SW 1271 (cell line): ENCODE results near the gene TRAPPC10.
"Not testable (repeated sequence)": the region's sequence is repeated elsewhere in the genome, so short reads cannot be mapped to it uniquely, and the experiment has no call there.

Experiments
- DNase-seq, 2 experiments: peaks; one replicate each; lab custom pipeline; 2025; lab: John Stamatoyannopoulos, UW

TRAPPC10 gene

DNA sequence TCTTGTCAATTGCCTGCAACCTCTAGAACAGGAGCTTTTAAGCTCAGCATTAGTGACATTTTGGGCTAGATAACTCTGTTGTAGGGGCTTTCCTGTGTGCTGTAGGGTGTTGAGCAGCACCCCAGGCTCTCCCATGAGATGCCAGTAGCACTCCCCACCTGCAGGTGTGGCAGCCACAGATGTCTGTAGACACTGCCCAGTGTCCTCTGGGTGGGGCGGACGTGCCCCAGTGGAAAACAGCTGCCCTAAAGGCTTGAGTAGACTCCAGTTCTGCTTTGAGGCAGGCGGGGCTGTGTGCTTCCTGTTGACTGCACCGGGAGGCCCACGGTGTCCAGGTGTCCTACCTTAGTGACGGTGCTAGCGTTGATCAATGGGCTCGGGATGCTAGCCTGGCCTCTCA, 78.2 kb downstream of the TRAPPC10 start:
- no peak for DNase-seq

DNA sequence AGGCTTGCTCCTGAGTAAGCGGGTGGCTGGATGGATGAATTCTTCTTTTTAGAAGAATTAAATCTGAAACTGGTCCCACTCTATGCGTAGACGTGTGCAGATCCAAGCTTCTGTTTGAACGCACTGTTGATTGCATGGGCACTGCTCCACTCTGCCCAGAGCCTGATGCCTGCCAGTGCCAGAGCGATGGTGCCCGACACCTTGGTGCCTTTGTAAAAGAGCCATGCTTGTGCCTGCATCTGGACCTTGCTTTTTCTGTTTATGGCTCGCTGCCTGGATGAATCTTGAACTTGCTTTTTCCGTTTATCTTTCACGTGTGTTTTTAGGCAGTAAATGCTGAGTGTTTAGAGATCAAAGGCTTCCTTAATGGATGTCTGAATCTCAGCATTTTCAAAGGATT, 80.1 kb downstream of the TRAPPC10 start:
- DNase-seq: no peak

DNA sequence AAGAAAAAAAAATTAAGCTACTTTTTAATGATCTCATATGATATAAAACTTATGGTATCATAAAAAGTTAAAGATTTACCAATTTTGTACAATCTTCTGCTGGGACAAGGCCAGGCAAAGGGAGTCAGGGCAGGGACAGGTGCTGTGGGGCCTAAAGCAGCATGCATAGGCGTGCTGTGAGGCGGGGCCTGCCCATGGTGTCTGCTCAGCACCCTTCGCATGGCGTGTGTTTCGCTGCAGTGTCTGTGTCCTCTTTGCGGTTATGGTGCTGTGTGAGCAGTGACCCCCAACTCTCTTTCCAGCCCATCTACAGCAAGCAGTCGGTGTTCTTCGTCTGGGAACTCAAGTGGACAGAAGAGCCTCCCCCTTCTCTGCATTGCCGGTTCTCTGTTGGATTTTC, 81.7 kb downstream of the TRAPPC10 start:
- DNase-seq: no peak

DNA sequence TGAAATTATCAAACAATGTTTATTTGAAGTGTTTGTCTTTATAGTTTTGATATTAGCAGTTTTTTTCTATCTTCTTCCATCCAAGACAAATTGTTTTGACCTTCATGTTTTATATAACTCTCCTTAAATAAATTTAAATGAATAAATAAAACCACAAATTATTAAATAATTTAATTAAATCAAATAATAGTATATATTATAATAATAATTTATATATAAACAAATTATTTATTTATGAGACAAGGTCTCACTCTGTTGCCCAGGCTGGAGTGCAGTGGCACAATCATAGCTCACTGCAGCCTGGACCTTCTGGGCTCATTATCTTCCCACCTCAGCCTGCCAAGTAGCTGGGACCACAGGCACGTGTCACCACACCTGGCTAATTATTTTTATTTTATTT, 82.7 kb downstream of the TRAPPC10 start:
- no peak for DNase-seq

DNA sequence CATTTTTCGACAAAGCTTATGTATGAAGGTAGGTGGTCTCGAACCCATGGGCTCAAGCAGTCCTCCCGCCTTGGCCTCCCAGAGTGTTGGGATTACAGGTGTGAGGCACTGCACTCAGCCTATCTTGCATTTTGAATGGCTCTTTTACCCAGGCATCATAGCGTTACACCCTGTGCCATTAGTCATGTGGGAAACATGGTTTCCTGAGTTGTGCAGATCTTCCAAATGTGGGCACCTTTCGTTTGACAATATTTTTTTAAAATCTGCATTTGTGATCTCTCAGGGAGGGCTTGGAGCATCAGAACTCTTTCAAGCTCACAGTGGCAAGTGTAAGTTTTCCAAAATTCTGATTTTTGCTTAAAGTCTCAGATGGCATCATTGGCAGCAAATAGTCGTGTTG, 86.4 kb downstream of the TRAPPC10 start:
- DNase-seq: not testable (repeated sequence)

DNA sequence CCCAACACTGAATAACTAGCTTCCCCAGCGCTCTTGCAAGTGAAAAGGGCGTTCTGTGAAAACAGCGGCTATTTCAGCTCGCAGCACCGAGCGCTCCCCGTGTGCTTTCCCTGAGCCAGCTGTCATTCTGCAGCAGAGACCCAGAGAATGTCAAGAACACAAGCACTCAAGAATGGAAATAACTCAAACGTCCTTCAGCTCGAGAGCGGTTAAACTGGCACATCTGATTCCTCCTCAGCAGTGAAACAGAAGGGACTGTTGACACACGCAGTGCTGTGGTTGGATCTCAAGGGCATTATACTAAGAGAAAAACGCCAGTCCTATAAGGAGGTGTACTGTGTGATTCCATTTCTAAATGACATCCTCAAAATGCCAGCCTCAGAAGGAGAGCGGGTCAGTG, 86.9 kb downstream of the TRAPPC10 start:
- DNase-seq: not testable (repeated sequence)

DNA sequence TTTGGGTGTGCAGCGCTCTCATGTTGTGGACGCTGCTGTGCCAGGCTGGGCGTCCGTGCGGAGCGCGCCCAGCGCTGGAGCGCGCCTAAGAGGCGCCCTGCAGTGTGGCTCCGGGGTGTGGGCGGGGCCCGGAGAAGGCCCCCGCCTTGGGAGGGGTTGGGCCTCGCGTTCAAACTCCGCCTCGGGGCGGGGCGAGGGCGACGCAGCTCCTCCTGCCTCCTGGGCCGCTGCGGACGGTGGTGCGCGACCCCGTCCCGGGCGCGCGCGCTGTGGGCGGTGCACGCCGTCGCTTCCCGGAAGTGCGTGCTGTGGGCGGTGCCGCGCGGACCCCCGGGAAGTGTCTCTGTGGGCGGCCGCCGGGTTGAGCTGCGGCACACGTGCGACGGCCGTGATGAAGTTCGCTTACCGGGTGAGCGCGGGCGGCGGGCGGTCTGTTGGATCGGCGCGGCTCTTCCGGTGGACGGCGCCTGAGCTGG, 95.0 kb downstream of the TRAPPC10 start, which contains the start of gene PWP2:
TSS of gene PWP2 (plus strand) at position 374 of the 476 bp plus-strand sequence. CDS start at position 392, 18 bp downstream.
- DNase-seq: not testable (repeated sequence)

DNA sequence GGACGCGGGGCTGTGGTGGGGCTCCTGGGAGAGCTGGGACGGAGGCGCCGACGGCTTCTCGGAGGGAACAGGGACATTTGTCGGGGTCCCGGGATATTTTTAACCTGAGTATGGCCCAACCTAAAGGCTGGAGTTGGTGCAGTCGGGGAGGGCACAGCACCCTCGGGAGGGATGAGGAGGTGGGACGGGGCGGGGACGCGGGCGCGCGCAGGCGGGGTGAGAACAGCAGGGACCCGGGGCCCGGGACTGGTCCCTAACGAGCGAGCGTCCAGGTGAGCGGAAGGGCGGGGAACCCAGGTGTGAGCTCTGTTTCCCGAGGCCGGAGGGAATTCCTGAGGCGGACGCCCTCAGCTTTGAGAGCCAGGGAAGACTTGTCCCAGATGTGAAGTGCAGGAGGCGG, 95.5 kb downstream of the TRAPPC10 start:
- not testable (repeated sequence) for DNase-seq

DNA sequence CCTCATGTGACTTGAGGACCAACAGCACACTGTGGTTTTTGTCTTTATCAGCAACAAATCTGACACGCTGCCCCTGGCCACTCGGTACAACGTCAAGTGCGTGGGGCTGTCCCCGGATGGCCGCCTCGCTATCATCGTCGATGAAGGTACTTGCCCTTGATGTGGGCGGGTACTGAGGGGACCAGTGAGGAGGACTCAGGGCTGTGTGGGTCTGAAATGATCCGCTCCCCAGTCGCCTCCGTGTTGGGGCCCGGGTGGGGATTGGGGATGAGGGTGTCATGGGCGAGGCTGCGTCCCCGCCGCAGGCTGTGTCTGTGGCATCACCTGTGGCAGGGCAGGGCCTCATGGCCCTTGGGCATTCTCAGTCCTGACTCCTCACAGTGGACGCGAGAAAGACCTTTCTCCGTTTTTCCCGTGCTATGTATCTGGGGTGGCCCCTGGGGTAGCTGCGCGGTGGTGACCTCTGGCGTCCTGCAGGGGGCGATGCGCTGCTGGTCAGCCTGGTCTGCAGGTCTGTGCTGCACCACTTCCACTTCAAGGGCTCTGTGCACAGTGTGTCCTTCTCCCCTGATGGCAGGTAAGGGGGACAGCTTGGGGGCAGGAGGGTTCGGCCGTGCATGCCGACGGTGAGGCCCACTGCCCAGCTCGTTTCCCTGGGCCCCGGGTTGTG, 101.7 kb downstream of the TRAPPC10 start:
- not testable (repeated sequence) for DNase-seq

DNA sequence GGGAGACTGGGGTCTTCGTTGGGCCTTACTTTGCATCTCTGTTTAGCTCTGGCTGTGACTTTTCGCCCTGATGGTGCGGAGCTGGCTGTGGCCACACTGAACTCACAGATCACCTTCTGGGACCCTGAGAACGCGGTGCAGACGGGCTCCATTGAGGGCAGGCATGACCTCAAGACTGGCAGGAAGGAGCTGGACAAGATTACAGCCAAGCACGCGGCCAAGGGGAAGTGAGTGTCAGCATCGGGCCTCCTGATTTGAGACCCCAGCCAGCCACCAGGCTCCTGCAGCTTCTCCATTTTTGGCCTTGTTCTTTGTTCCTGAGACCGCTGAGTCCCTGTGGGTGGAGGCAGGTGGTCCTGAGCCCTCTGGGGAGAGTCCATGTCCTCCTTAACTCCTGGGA, 110.0 kb downstream of the TRAPPC10 start:
- DNase-seq: not testable (repeated sequence)

DNA sequence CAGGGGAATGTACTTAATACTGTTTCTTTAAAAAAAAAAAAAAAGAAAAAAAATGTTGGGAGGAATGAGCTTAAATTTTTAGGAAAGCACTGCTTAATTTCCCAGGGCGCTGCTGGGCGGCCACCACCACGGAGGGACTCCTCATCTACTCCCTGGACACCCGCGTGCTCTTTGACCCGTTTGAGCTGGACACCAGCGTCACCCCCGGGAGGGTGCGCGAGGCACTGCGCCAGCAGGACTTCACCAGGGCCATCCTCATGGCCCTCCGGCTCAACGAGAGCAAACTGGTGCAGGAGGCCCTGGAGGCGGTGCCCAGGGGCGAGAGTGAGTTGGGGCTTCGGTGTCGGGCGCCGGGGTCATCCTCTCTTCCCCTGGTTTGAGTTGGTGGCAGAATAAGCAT, 115.7 kb downstream of the TRAPPC10 start:
- DNase-seq: not testable (repeated sequence)

DNA sequence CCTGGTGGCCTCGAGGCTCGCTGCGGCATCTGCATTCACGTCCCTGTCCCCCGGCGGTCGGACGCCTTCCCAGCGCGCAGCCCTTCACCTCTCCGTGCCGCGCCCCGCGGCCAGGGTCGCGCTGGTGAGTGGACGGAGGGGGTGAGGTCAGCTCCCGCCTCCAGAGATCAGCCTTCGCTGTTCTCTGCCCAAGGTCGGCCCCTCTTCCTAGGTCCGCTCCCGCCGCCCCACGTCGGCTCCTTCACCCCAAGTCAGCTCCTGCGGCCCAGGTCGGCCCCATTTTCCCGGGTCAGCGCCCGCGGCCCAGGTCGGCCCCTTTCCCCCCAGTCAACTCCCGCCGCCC, 121.6 kb downstream of the TRAPPC10 start:
- DNase-seq: not testable (repeated sequence)

DNA sequence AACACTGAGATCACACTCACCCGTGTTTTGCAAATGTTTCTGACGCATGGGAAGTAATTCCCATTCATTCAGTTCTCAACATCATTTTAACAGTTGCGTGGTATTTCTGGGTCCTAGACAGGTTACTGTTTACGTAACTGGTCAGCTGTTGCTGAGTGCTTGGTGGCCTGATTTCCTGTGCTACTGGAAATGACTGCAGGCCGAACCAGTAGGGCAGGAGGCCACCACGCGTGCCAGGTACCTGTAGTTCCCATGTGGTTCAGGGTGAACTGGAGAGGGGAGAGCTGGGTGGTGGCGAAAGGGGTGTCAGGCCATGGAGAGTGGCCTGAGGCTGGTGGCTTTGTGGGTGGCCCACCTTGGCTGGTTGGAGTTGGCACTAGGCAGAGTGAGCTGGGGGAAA, 122.6 kb downstream of the TRAPPC10 start:
- DNase-seq: not testable (repeated sequence)

DNA sequence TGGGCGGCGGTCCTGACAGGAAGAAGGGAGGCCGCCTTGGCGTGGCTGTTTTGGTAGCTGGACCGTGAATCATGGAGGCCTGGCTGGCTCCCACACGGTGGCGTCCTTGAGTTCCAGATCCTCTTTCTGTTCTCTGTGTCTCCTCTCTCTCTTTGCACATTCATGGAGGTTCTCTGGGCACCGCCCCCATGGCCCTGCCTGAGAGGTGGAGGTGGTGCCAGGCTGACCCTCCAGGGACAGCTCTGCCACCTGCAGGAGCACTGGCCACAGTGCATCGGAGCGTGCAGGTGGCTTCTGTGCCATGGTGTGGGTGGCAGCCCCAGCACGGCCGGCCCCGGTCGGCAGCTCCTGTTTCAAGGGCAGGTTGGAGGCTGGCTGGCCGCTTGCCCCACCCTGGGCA, 125.9 kb downstream of the TRAPPC10 start:
- DNase-seq: not testable (repeated sequence)

DNA sequence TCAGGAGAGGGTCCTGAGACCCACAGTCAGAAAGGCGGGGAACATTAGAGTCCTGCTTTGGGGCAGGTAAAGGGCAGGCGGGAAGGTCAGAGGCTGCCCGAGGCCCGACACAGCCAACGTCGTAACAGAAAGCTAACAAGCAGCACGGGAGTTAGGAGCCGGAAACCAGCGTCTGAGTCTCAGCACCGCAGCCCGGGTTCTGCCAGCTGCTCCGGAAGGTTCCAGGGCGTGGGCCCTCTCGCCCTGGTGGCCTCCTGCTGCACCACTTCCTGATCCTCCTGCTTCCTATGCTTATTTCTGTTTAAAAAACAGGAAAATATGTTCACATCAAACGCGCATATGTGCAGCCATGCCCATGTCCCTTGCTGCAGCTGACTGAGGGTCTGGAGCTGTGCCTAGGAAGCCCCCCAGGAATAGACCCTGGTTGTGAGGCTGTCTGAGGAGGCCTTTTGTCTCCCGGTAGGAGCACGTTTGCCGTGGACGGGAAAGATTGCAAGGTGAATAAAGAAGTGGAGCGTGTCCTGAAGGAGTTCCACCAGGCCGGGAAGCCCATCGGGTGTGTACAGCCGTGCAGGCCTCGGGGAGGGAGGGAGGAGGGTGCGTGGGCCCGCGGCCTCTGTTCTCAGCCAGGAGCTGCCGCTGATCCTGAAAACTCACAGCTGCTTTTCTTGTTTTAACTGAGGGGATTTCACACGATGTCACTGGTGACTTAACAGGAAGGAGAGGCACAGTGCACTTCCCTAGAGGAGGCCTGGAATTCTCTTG, 127.9 kb downstream of the TRAPPC10 start:
- DNase-seq: not testable (repeated sequence)

DNA sequence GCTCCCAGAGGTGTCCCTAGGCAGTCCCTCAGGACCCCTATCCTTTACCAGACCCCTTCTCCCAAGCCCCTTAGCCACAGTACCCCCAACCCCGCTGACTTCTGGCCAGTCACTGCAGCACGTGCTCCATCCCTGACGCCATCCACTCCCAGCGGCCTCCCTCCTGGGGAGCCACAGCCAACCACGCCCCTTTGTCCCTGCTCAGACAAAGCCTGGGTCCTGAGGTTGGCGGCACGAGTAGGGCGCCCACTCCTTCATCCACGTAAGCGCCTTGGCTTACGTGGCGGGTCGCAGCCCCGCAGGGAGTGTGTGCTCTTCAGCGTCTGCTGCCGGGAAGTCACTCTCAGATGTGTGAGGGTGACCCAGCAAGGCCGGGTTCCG, 128.4 kb downstream of the TRAPPC10 start:
- DNase-seq: not testable (repeated sequence)

DNA sequence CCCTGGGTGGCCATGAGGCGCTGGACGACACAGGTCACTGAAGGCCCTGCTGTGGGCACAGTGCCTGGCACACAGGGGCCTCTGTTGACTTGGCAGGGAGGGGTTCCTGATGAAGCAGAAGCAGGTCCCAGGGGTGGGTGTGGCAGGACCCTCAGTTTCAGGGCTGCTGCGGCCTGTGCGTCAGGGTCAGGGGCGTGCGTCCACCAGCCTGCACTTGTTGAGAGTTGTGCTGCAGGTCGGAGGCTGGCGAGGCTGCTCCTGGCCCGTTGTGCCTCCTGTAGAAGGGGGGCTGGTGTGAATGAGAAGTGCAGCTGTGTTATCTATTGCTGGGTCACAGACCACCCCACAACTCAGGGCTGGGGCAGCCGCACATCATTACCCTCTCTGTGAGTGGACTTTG, 130.4 kb downstream of the TRAPPC10 start:
- not testable (repeated sequence) for DNase-seq

DNA sequence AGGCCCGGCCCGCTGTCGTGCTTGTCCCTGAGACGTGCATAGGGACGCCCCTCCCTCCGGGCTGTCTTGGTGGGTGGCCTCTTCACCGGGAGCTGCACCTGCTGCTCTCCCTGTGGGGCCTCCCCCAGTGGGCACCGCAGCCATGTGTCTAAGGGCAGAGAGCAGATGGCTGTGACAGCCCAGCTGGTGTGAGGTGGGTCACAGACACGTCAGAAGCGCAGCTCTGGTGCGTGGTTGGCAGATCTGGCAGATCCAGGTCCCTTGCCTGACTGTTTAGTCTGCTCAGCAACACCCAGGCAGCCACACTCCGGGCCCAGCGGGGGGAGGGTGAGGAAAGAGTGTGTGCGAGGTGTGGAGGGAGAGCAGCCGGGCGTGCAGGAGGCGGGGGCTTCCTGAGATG, 131.3 kb downstream of the TRAPPC10 start:
- not testable (repeated sequence) for DNase-seq

DNA sequence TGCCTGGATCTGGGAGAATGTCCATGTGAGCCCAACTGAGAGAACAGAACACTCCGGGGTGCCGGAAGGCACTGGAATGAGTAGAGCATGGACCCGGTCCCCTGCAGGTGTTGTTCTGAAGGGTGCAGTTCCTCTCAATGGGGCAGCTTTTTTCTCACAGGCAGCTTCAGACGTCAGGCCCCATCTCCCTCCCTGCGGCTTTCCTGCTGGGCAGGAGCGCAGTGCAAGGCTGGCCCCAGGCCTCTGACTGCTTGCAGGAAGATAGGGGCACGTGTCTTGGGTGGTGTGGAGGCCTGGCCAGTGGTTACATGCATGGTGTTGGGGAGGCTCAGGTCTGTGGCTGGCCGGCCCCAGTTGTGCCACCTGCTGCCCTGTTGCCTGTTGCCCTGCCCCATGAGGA, 131.9 kb downstream of the TRAPPC10 start:
- DNase-seq: not testable (repeated sequence)

DNA sequence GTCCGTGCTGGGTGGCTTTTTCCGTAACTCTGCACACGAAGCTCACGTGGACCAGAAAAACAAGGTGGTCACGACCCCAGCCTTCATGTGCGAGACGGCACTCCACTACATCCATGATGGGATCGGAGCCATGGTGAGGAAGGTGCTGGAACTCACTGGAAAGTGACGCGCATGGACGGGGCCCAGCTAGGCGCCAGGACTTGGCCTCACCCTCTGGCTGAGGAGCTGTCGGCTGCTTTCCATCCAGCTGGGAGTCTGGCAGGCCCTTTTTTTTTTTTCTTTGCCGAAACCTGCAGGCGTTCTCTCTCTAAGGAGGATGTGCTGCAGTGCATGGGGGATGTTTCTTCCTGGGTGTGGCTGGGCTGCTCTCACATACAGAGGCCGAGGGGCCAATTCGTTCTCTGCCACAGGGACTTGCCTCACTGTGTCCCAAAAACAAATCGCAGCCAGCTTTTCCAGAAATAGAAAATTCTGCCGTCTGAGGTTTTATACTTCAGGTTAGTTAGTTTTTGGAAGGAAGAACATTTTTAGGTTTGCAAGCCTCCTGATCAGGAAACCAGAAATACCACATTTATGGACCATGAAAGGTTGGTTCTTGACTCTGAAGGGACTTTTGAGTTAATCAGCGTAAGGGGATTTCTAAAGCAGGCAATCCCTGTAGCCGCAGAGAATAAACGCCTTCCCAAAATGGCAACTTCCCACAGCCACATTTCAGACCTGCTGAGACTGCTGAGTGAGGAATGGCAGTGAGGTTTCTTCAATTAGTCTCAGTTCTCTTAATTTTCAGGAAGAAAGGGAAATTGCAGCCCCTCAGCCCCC, 132.9 kb downstream of the TRAPPC10 start:
- not testable (repeated sequence) for DNase-seq

DNA sequence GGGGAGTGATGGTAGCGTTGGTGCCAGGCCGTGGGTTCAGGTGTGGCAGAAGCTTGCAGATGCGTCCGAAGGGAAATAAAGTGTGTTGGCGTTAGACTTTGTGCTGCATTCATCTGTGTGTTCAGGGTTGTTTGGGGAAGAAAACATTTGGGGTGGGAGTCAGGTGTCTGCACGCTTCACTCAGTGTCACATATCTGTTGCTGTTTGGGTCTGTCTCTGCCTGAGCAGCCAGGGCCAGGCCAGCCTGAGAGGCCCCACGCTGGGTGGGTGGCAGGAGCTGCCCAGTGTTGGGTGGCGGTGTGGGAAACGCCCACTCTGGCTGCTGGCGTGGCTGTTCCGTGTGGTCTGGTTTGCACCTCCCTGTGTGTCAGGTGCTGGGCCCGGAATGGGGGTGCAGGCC, 133.5 kb downstream of the TRAPPC10 start:
- not testable (repeated sequence) for DNase-seq

DNA sequence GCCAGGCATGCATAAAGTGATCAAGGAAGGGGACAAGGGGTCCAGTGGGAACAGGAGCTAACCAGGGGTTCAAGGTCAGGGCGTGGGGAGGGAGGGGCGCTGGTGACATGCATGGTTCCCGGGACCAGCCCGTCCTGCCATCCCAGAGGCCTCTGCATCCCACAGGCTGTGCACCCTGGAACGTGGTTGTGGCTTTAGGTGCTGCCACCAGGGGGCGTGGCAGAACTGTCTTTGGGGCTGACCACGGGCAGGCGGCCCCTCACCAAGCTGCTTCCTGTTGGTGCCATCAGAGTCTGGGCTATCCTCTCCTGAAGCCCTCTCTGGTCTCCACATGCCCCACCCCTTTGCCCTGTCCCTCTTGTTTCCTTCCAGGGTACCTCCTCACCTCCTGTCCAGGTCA, 135.0 kb downstream of the TRAPPC10 start:
- not testable (repeated sequence) for DNase-seq
